ENCODE results near the gene LPP.

LPP gene

GRCh38 chr3:188931036-188931435 is 777.1 kb downstream of the LPP start:
- Histone ChIP-seq H3K27ac (ENCODE audit: insufficient read depth, low read length, poor library complexity, severe bottlenecking) (no peak overlapping the region), H3K4me1 (ENCODE audit: control insufficient read depth, insufficient read depth, low read length, poor library complexity, severe bottlenecking) (no peaks in the 10 kb centered on the region), H3K9me3 (ENCODE audit: control insufficient read depth, low read length) (no peaks in the 10 kb centered on the region), H3K27me3 (replicated peaks; ENCODE audit: control insufficient read depth, insufficient read depth, low read length, poor library complexity, severe bottlenecking) (no peaks in the 10 kb centered on the region), H3K36me3 (ENCODE audit: control insufficient read depth, insufficient read depth, low read length) (no peaks in the 10 kb centered on the region), H3K4me3 (ENCODE audit: insufficient read depth, low read depth, low read length, poor library complexity, severe bottlenecking) (no peak overlapping the region)
- no peak for DNase-seq

GRCh38 chr3:188931531-188931930 is 777.6 kb downstream of the LPP start:
- no peaks in the 10 kb centered on the region for H3K27me3 ChIP-seq (replicated peaks; ENCODE audit: control insufficient read depth, insufficient read depth, low read length, poor library complexity, severe bottlenecking)
- no peak overlapping the region for H3K4me3 ChIP-seq (ENCODE audit: insufficient read depth, low read depth, low read length, poor library complexity, severe bottlenecking)
- H3K36me3 ChIP-seq (ENCODE audit: control insufficient read depth, insufficient read depth, low read length), result no peaks in the 10 kb centered on the region
- no peaks in the 10 kb centered on the region for H3K4me1 ChIP-seq (ENCODE audit: control insufficient read depth, insufficient read depth, low read length, poor library complexity, severe bottlenecking)
- H3K27ac ChIP-seq (ENCODE audit: insufficient read depth, low read length, poor library complexity, severe bottlenecking), result no peak overlapping the region
- no peak for DNase-seq
- no peaks in the 10 kb centered on the region for H3K9me3 ChIP-seq (ENCODE audit: control insufficient read depth, low read length)

- H3K9me3 ChIP-seq (ENCODE audit: control insufficient read depth, low read length), result no peaks in the 10 kb centered on the region
- no peaks in the 10 kb centered on the region for H3K27me3 ChIP-seq (replicated peaks; ENCODE audit: control insufficient read depth, insufficient read depth, low read length, poor library complexity, severe bottlenecking)
Measured at GRCh38 chr3:188934989-188935388, 781.0 kb downstream of the LPP start.

GRCh38 chr3:188936597-188937107 is 782.7 kb downstream of the LPP start:
- Histone ChIP-seq H3K36me3 (ENCODE audit: control insufficient read depth, insufficient read depth, low read length) (no peaks in the 10 kb centered on the region), H3K27ac (ENCODE audit: insufficient read depth, low read length, poor library complexity, severe bottlenecking) (no peak overlapping the region), H3K4me3 (ENCODE audit: insufficient read depth, low read depth, low read length, poor library complexity, severe bottlenecking) (no peak overlapping the region), H3K9me3 (ENCODE audit: control insufficient read depth, low read length) (no peaks in the 10 kb centered on the region), H3K4me1 (ENCODE audit: control insufficient read depth, insufficient read depth, low read length, poor library complexity, severe bottlenecking) (no peaks in the 10 kb centered on the region), H3K27me3 (replicated peaks; ENCODE audit: control insufficient read depth, insufficient read depth, low read length, poor library complexity, severe bottlenecking) (no peaks in the 10 kb centered on the region)
- DNase-seq, result no peak

More at GRCh38 chr3:188934989-188935388, 781.0 kb downstream of the LPP start:
- no peak overlapping the region for H3K4me3 ChIP-seq (ENCODE audit: insufficient read depth, low read depth, low read length, poor library complexity, severe bottlenecking)
- H3K4me1 ChIP-seq (ENCODE audit: control insufficient read depth, insufficient read depth, low read length, poor library complexity, severe bottlenecking), result no peaks in the 10 kb centered on the region
- no peak for DNase-seq
- H3K27ac ChIP-seq (ENCODE audit: insufficient read depth, low read length, poor library complexity, severe bottlenecking), result no peak overlapping the region
- no peaks in the 10 kb centered on the region for H3K36me3 ChIP-seq (ENCODE audit: control insufficient read depth, insufficient read depth, low read length)

GRCh38 chr3:188937389-188937788 is 783.4 kb downstream of the LPP start:
- DNase-seq, result no peak
- Histone ChIP-seq H3K27ac (ENCODE audit: insufficient read depth, low read length, poor library complexity, severe bottlenecking) (no peak overlapping the region), H3K4me3 (ENCODE audit: insufficient read depth, low read depth, low read length, poor library complexity, severe bottlenecking) (no peak overlapping the region), H3K27me3 (replicated peaks; ENCODE audit: control insufficient read depth, insufficient read depth, low read length, poor library complexity, severe bottlenecking) (no peaks in the 10 kb centered on the region), H3K9me3 (ENCODE audit: control insufficient read depth, low read length) (no peaks in the 10 kb centered on the region), H3K4me1 (ENCODE audit: control insufficient read depth, insufficient read depth, low read length, poor library complexity, severe bottlenecking) (no peaks in the 10 kb centered on the region), H3K36me3 (ENCODE audit: control insufficient read depth, insufficient read depth, low read length) (no peaks in the 10 kb centered on the region)

- Histone ChIP-seq H3K36me3 (ENCODE audit: control insufficient read depth, insufficient read depth, low read length) (no peaks in the 10 kb centered on the region), H3K4me3 (ENCODE audit: insufficient read depth, low read depth, low read length, poor library complexity, severe bottlenecking) (no peak overlapping the region), H3K27ac (ENCODE audit: insufficient read depth, low read length, poor library complexity, severe bottlenecking) (no peak overlapping the region), H3K27me3 (replicated peaks; ENCODE audit: control insufficient read depth, insufficient read depth, low read length, poor library complexity, severe bottlenecking) (no peaks in the 10 kb centered on the region), H3K9me3 (ENCODE audit: control insufficient read depth, low read length) (no peaks in the 10 kb centered on the region), H3K4me1 (ENCODE audit: control insufficient read depth, insufficient read depth, low read length, poor library complexity, severe bottlenecking) (no peaks in the 10 kb centered on the region)
- DNase-seq, result no peak
Measured at GRCh38 chr3:188938999-188939398, 785.0 kb downstream of the LPP start.

- Histone ChIP-seq H3K9me3 (ENCODE audit: control insufficient read depth, low read length) (no peaks in the 10 kb centered on the region), H3K4me1 (ENCODE audit: control insufficient read depth, insufficient read depth, low read length, poor library complexity, severe bottlenecking) (no peaks in the 10 kb centered on the region), H3K36me3 (ENCODE audit: control insufficient read depth, insufficient read depth, low read length) (no peaks in the 10 kb centered on the region), H3K4me3 (ENCODE audit: insufficient read depth, low read depth, low read length, poor library complexity, severe bottlenecking) (no peak overlapping the region), H3K27ac (ENCODE audit: insufficient read depth, low read length, poor library complexity, severe bottlenecking) (no peak overlapping the region), H3K27me3 (replicated peaks; ENCODE audit: control insufficient read depth, insufficient read depth, low read length, poor library complexity, severe bottlenecking) (no peaks in the 10 kb centered on the region)
- DNase-seq, result no peak
Measured at GRCh38 chr3:188939814-188940572, 786.0 kb downstream of the LPP start.
